ENCODE measurements around the gene TRAM2. TPM values are rescaled to one million over a fixed set of nuclear protein-coding genes. Genes with fewer than 3 reads are reported as not detected.
A peak's percentile ranks its signal among the peaks of the same experiment; 100 is the strongest.

TRAM2 gene
- total RNA-seq, 1 experiment from 2014 or later: 21.3 TPM

GRCh38 chr6:52598824-52599190 lies 21.9 kb upstream of the TRAM2 start:
- RAD21 ChIA-PET (ENCODE audit: low non-redundant PET in 1 of 2, low total read pairs in 2 of 2, uncharacterized antibody in 2 of 2, unreplicated experiment in 2 of 2): no interaction called here
- H3K9me2 ChIP-seq (ENCODE audit: insufficient read depth): no peaks in the 10 kb centered on the region
- ATAC-seq (no peak), DNase-seq (ENCODE audit: low read depth, low spot score) (no peak)
- no TSS peak for BruUV-seq (replicated peaks)
- H3K79me2 ChIP-seq (ENCODE audit: insufficient read depth, low read length): no peaks in the 10 kb centered on the region
- no peak overlapping the region for H3K4me3 ChIP-seq (replicated peaks in 1 of 2; ENCODE audit: low read depth in 1 of 2, low read length in 2 of 2)
- no peaks in the 10 kb centered on the region for H4K20me1 ChIP-seq (ENCODE audit: insufficient read depth)
- no peak overlapping the region for H2AFZ ChIP-seq (ENCODE audit: low read depth, low read length, poor library complexity, severe bottlenecking)
- no peak overlapping the region for H3K9ac ChIP-seq (ENCODE audit: low read length)
- no peak overlapping the region for H3K27ac ChIP-seq (ENCODE audit: low read depth, low read length)
- CTCF ChIA-PET: interaction anchor here (1.4 to 2.0 kb wide), 3 partner anchors 36 to 182 kb away, joined by 3 to 13 read pairs (median 4); no protein-coding TSS in a partner anchor
- POLR2A ChIA-PET: no interaction called here
- TF ChIP-seq FOSL1 (IDR thresholded peaks at IDR 0.05; ENCODE audit: low read depth) (no peak), ZBTB33 (IDR thresholded peaks at IDR 0.05; ENCODE audit: extremely low read depth, insufficient replicate concordance, low read length) (no peak), CTCF (IDR thresholded peaks at IDR 0.05 in 2 of 3, conservative IDR thresholded peaks at IDR 0.05 in 1 of 3; ENCODE audit: borderline replicate concordance in 1 of 3, insufficient read depth in 1 of 3, low read depth in 2 of 3, low read length in 2 of 3) (no peak), ZNF274 (IDR thresholded peaks at IDR 0.05; ENCODE audit: low read depth, low read length) (no peak), EZH2phosphoT487 (IDR thresholded peaks at IDR 0.05; ENCODE audit: borderline replicate concordance) (no peak), POLR2A (IDR thresholded peaks at IDR 0.05; ENCODE audit: borderline replicate concordance, extremely low read depth, insufficient read depth, insufficient read length) (no peak), TCF7L2 (IDR thresholded peaks at IDR 0.05; ENCODE audit: borderline replicate concordance, extremely low read depth, insufficient read depth, insufficient read length) (no peak), ATF3 (IDR thresholded peaks at IDR 0.05) (no peak), EZH2 (IDR thresholded peaks at IDR 0.05) (no peak), POLR2AphosphoS5 (IDR thresholded peaks at IDR 0.05; ENCODE audit: low read depth, low read length) (no peak), SIN3A (IDR thresholded peaks at IDR 0.05; ENCODE audit: low read depth) (no peak), ZFX (IDR thresholded peaks at IDR 0.05) (no peak), ELF1 (IDR thresholded peaks at IDR 0.05; ENCODE audit: borderline replicate concordance, low read depth) (no peak), SRF (IDR thresholded peaks at IDR 0.05; ENCODE audit: low read depth) (no peak), JUND (IDR thresholded peaks at IDR 0.05) (no peak), MAX (IDR thresholded peaks at IDR 0.05) (no peak), RAD21 (IDR thresholded peaks at IDR 0.05; ENCODE audit: low read depth) (no peak), CEBPB (IDR thresholded peaks at IDR 0.05; ENCODE audit: low read depth) (no peak), SP1 (IDR thresholded peaks at IDR 0.05; ENCODE audit: low read depth) (no peak), EGR1 (IDR thresholded peaks at IDR 0.05; ENCODE audit: low read depth) (no peak)
- H3K4me1 ChIP-seq (ENCODE audit: control insufficient read depth in 1 of 2, insufficient read depth in 2 of 2, low read length in 2 of 2): peaks cover 0 to 33% of the 10 kb centered on the region in 2 experiments; a peak in 2 of 4 replicates
- H3K4me2 ChIP-seq (ENCODE audit: low read length): peak overlapping the region; percentile 40; the same call in 1 of the 2 replicates
- H3K9me3 ChIP-seq (ENCODE audit: control insufficient read depth in 1 of 2, insufficient read depth in 1 of 2, low read depth in 1 of 2, low read length in 2 of 2): no peaks in the 10 kb centered on the region
- H3K36me3 ChIP-seq (ENCODE audit: control insufficient read depth in 1 of 2, insufficient read depth in 2 of 2, low read length in 2 of 2): no peaks in the 10 kb centered on the region
- intact Hi-C loops (cut with micrococcal nuclease): loop anchor here (1.0 to 10.0 kb wide), 4 partner anchors 53 to 314 kb away; partner anchors contain the start of gene MCM3
- no peaks in the 10 kb centered on the region for H3K27me3 ChIP-seq (ENCODE audit: insufficient read depth, low read length)
